WTC11 (cell line): ENCODE data around the gene SCAANT1. TPM values are rescaled to one million over a fixed set of nuclear protein-coding genes. Genes with fewer than 3 reads are reported as not detected.

Source experiments
- ATAC-seq: fragments of 200-7000 bp; cut with Tn5 transposase; 2 replicates; pipeline ENCODE4 v1.10.0; 2021; ENCODE audit warnings: mild to moderate bottlenecking, moderate library complexity
- CTCF ChIA-PET: fragments of 300-600 bp; sonication (Branson Sonifier 250); formaldehyde crosslinking; loops from one replicate; lab custom pipeline; 2021; ENCODE audit warnings: antibody characterized with exemption; lab: Charles Lee
- POLR2A ChIA-PET: fragments of 350-600 bp; sonication (Branson Sonifier 250); formaldehyde crosslinking; loops from one replicate; lab custom pipeline; 2021; ENCODE audit warnings: antibody characterized with exemption; lab: Charles Lee
- DNase-seq: peaks from one replicate; pipeline ENCODE4 v3.0.0; 2021; ENCODE audit warnings: low spot score
- H3K27ac Mint-ChIP-seq: 2 replicates; pipeline ENCODE4 v1.8.0; 2021; ENCODE audit warnings: mixed read lengths
- H3K27me3 Mint-ChIP-seq: 2 replicates; pipeline ENCODE4 v1.8.0; 2021; ENCODE audit warnings: low read depth, mild to moderate bottlenecking, moderate library complexity, mixed read lengths
- H3K36me3 Mint-ChIP-seq: 2 replicates; pipeline ENCODE4 v1.8.0; 2021; ENCODE audit warnings: mixed read lengths
- H3K4me1 Mint-ChIP-seq: 2 replicates; pipeline ENCODE4 v1.8.0; 2022; ENCODE audit warnings: mixed read lengths
- H3K4me3 Mint-ChIP-seq: 2 replicates; pipeline ENCODE4 v1.8.0; 2021; ENCODE audit warnings: mild to moderate bottlenecking, moderate library complexity, mixed read lengths
- H3K9me3 Mint-ChIP-seq: 2 replicates; pipeline ENCODE4 v1.8.0; 2021; ENCODE audit warnings: mixed read lengths
- E2F1 ChIP-seq: sonication (generic); formaldehyde crosslinking; IDR thresholded peaks from 2 replicates; pipeline ENCODE4 v1.8.0; 2022; ENCODE audit warnings: mild to moderate bottlenecking, missing genetic modification reagents
- E2F5 ChIP-seq: sonication (generic); formaldehyde crosslinking; IDR thresholded peaks from 2 replicates; pipeline ENCODE4 v1.8.1; 2022; ENCODE audit warnings: mild to moderate bottlenecking, moderate library complexity, missing genetic modification reagents
- ERG ChIP-seq: fragments of 250-450 bp; sonication (Bioruptor Pico); IDR thresholded peaks from 2 replicates; pipeline ENCODE4 v1.8.0; 2021; ENCODE audit warnings: mild to moderate bottlenecking
- ESRRA ChIP-seq: sonication (generic); formaldehyde crosslinking; IDR thresholded peaks from 2 replicates; pipeline ENCODE4 v1.8.1; 2022; ENCODE audit warnings: mild to moderate bottlenecking, missing genetic modification reagents, borderline replicate concordance
- FOXK1 ChIP-seq: sonication (generic); formaldehyde crosslinking; IDR thresholded peaks from 2 replicates; pipeline ENCODE4 v1.8.0; 2022; ENCODE audit warnings: mild to moderate bottlenecking, moderate library complexity, missing genetic modification reagents
- JAZF1 ChIP-seq: fragments of 250-450 bp; sonication (Bioruptor Pico); IDR thresholded peaks from 2 replicates; pipeline ENCODE4 v1.9.0; 2021; ENCODE audit warnings: moderate library complexity, mild to moderate bottlenecking, inconsistent platforms
- OVOL2 ChIP-seq: fragments of 250-450 bp; sonication (Bioruptor Pico); IDR thresholded peaks from 2 replicates; pipeline ENCODE4 v1.9.0; 2021; ENCODE audit warnings: mild to moderate bottlenecking, borderline replicate concordance
- PREB ChIP-seq: sonication (generic); formaldehyde crosslinking; IDR thresholded peaks from 2 replicates; pipeline ENCODE4 v1.8.1; 2022; ENCODE audit warnings: mild to moderate bottlenecking, missing genetic modification reagents, moderate library complexity, borderline replicate concordance
- SMAD4 ChIP-seq: sonication (generic); formaldehyde crosslinking; IDR thresholded peaks from 2 replicates; pipeline ENCODE4 v1.8.0; 2022; ENCODE audit warnings: mild to moderate bottlenecking, missing genetic modification reagents
- TEAD4 ChIP-seq: sonication (generic); formaldehyde crosslinking; IDR thresholded peaks from 2 replicates; pipeline ENCODE4 v1.8.0; 2022; ENCODE audit warnings: mild to moderate bottlenecking, missing genetic modification reagents
- USF1 ChIP-seq: sonication (generic); formaldehyde crosslinking; IDR thresholded peaks from 2 replicates; pipeline ENCODE4 v1.8.0; 2022; ENCODE audit warnings: mild to moderate bottlenecking, missing genetic modification reagents
- USF2 ChIP-seq: sonication (generic); formaldehyde crosslinking; IDR thresholded peaks from 2 replicates; pipeline ENCODE4 v1.8.1; 2023; ENCODE audit warnings: mild to moderate bottlenecking, missing genetic modification reagents, moderate library complexity
- ZNF121 ChIP-seq: sonication (generic); formaldehyde crosslinking; IDR thresholded peaks from 2 replicates; pipeline ENCODE4 v1.8.0; 2023; ENCODE audit warnings: missing genetic modification reagents
- ZNF232 ChIP-seq: sonication (generic); formaldehyde crosslinking; IDR thresholded peaks from 2 replicates; pipeline ENCODE4 v1.8.0; 2022; ENCODE audit warnings: mild to moderate bottlenecking, missing genetic modification reagents
- ZNF396 ChIP-seq: fragments of 250-450 bp; sonication (Bioruptor Pico); IDR thresholded peaks from 2 replicates; pipeline ENCODE4 v1.8.0; 2021; ENCODE audit warnings: mild to moderate bottlenecking, moderate library complexity, borderline replicate concordance
- ZNF425 ChIP-seq: fragments of 250-450 bp; sonication (Bioruptor Pico); conservative IDR thresholded peaks from 2 replicates; pipeline ENCODE4 v1.9.0; 2021; ENCODE audit warnings: mild to moderate bottlenecking
- ZNF512 ChIP-seq: sonication (generic); formaldehyde crosslinking; IDR thresholded peaks from 2 replicates; pipeline ENCODE4 v1.8.1; 2022; ENCODE audit warnings: missing genetic modification reagents, borderline replicate concordance
- ZSCAN18 ChIP-seq: fragments of 250-450 bp; sonication (Bioruptor Pico); IDR thresholded peaks from 2 replicates; pipeline ENCODE4 v2.1.2; 2022; ENCODE audit warnings: mild to moderate bottlenecking, moderate library complexity
- total RNA-seq: library from RNA; stranded (reverse); gene quantifications from 3 replicates; pipeline ENCODE4 v1.2.3, GENCODE V29; 2021

SCAANT1 gene
- total RNA-seq, 1 experiment from 2014 or later = 1.3 TPM

GRCh38 chr3:63922491-63923199, 10.5 kb upstream of the SCAANT1 start:
- H3K27me3 Mint-ChIP-seq = no peaks in the 10 kb centered on the region
- DNase-seq = no peak
- ChIA-PET POLR2A (no interaction called here), CTCF (no interaction called here)
- ATAC-seq = no peak
- peaks cover 45% of the 10 kb centered on the region for H3K36me3 Mint-ChIP-seq
- peaks cover 2% of the 10 kb centered on the region; the same call in 1 of the 2 replicates for H3K4me1 Mint-ChIP-seq
- no peak overlapping the region for H3K4me3 Mint-ChIP-seq
- no peak for TF ChIP-seq USF1
- no peak for TF ChIP-seq ZNF425
- no peak for TF ChIP-seq SMAD4 (CRISPR knock-in tag)
- no peak for TF ChIP-seq ZNF396
- no peak for TF ChIP-seq ZNF512 (CRISPR knock-in tag)
- no peak for TF ChIP-seq ZNF121 (CRISPR knock-in tag)
- no peak for TF ChIP-seq ERG
- TF ChIP-seq ESRRA = no peak
- TF ChIP-seq PREB (CRISPR knock-in tag) = no peak
- H3K27ac Mint-ChIP-seq = no peak overlapping the region
- peaks cover 26% of the 10 kb centered on the region for H3K9me3 Mint-ChIP-seq

GRCh38 chr3:63921741-63922482, 9.7 kb upstream of the SCAANT1 start:
- Mint-ChIP-seq H3K27me3 (no peaks in the 10 kb centered on the region), H3K9me3 (peaks cover 26% of the 10 kb centered on the region), H3K27ac (no peak overlapping the region)
- CTCF ChIA-PET = no interaction called here
- no peak for ATAC-seq
- no peak for TF ChIP-seq ZNF232 (CRISPR knock-in tag)
- no peak for TF ChIP-seq TEAD4 (CRISPR knock-in tag)
- peak; percentile 65; the same call in 1 of the 2 replicates for TF ChIP-seq ZNF121 (CRISPR knock-in tag)
- TF ChIP-seq, all 79 proteins: peak for 1
- Mint-ChIP-seq H3K36me3 (peaks cover 51% of the 10 kb centered on the region), H3K4me1 (peaks cover 2% of the 10 kb centered on the region; the same call in 1 of the 2 replicates), H3K4me3 (no peak overlapping the region)
- POLR2A ChIA-PET = no interaction called here
- no peak for DNase-seq

- Mint-ChIP-seq H3K9me3 (peaks cover 13% of the 10 kb centered on the region), H3K27me3 (no peaks in the 10 kb centered on the region), H3K36me3 (peaks cover 40% of the 10 kb centered on the region), H3K4me3 (no peak overlapping the region), H3K4me1 (peaks cover 2% of the 10 kb centered on the region; the same call in 1 of the 2 replicates), H3K27ac (no peak overlapping the region)
- ATAC-seq (no peak), DNase-seq (no peak)
- POLR2A ChIA-PET = interaction anchor here (0.6 kb wide), 1 partner anchor 1543 kb away, joined by 3 read pairs; no protein-coding TSS in a partner anchor
- CTCF ChIA-PET = no interaction called here
- TF ChIP-seq JAZF1 (CRISPR knock-in tag) (no peak), USF2 (no peak), FOXK1 (CRISPR knock-in tag) (no peak), OVOL2 (no peak), E2F1 (CRISPR knock-in tag) (no peak), ZSCAN18 (CRISPR knock-in tag) (no peak), E2F5 (no peak)
Measured at GRCh38 chr3:63920001-63920400, 7.8 kb upstream of the SCAANT1 start.
